Tibial nerve (tissue), 4 donors: ENCODE data around the gene EP400.

Experiments used
- EP300 ChIP-seq, 2 donors: sonication (generic); formaldehyde crosslinking; IDR thresholded peaks; one replicate each; pipeline ENCODE4 v1.6.1; 2017; ENCODE audit warnings: antibody characterized with exemption in 2 of 2, mild to moderate bottlenecking in 1 of 2
- POLR2A ChIP-seq, 2 donors: fragments of 450-650 bp; IDR thresholded peaks; one replicate each; pipeline ENCODE4 v1.6.1; 2017; ENCODE audit warnings: antibody characterized with exemption in 2 of 2, mild to moderate bottlenecking in 2 of 2, moderate library complexity in 2 of 2
- TF ChIP-seq, protein P1 (sequence below), 5 experiments: fragments of 200-600 bp in 3 of 5; fragments of 450-650 bp in 2 of 5; sonication (generic) in 3 of 5; IDR thresholded peaks; one replicate each; pipeline ENCODE4 v1.5.1; 2016 to 2019; ENCODE audit warnings: antibody characterized with exemption in 5 of 5, mild to moderate bottlenecking in 3 of 5, moderate library complexity in 2 of 5

GRCh38 chr12:131912518-131913274 is 37.0 kb upstream of the EP400 start:
- TF ChIP-seq, protein P1, sequence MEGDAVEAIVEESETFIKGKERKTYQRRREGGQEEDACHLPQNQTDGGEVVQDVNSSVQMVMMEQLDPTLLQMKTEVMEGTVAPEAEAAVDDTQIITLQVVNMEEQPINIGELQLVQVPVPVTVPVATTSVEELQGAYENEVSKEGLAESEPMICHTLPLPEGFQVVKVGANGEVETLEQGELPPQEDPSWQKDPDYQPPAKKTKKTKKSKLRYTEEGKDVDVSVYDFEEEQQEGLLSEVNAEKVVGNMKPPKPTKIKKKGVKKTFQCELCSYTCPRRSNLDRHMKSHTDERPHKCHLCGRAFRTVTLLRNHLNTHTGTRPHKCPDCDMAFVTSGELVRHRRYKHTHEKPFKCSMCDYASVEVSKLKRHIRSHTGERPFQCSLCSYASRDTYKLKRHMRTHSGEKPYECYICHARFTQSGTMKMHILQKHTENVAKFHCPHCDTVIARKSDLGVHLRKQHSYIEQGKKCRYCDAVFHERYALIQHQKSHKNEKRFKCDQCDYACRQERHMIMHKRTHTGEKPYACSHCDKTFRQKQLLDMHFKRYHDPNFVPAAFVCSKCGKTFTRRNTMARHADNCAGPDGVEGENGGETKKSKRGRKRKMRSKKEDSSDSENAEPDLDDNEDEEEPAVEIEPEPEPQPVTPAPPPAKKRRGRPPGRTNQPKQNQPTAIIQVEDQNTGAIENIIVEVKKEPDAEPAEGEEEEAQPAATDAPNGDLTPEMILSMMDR (IDR thresholded peaks at IDR 0.05): no peak
- TF ChIP-seq POLR2A (IDR thresholded peaks at IDR 0.05) (no peak), EP300 (IDR thresholded peaks at IDR 0.05) (peak in 1 of 2 donors; percentile 73)
